Prostate gland (tissue), 2 donors: ENCODE measurements around the gene RPL22L1. TPM values are rescaled to one million over a fixed set of nuclear protein-coding genes. Genes with fewer than 3 reads are reported as not detected.
A peak's percentile ranks its signal among the peaks of the same experiment; 100 is the strongest.

Experiments
- DNase-seq: peaks from one replicate; pipeline ENCODE4 v3.0.0-alpha.2; 2019; ENCODE audit warnings: low spot score
- H3K27ac ChIP-seq, 2 donors: fragments of 200-600 bp; sonication (generic); 2 replicates each; pipeline ENCODE4 v1.5.1; 2017 to 2019
- H3K27me3 ChIP-seq: fragments of 200-600 bp; sonication (generic); replicated peaks from 2 replicates; pipeline ENCODE4 v1.5.1; 2019; ENCODE audit not compliant: insufficient read depth
- H3K36me3 ChIP-seq, 2 donors: fragments of 200-600 bp; sonication (generic); 1 replicate in 1 of 2; 2 replicates in 1 of 2; pipeline versions ENCODE4 v1.5.1 to v1.8.1; 2017 to 2019
- H3K4me1 ChIP-seq: fragments of 200-600 bp; sonication (generic); replicated peaks from 2 replicates; pipeline ENCODE4 v1.5.1; 2019
- H3K4me3 ChIP-seq, 2 donors: fragments of 200-600 bp; sonication (generic); 2 replicates each; pipeline ENCODE4 v1.5.1; 2017 to 2019
- H3K9me3 ChIP-seq: fragments of 200-600 bp; sonication (generic); 2 replicates; pipeline ENCODE4 v1.5.1; 2017
- CTCF ChIP-seq, 4 experiments: fragments of 200-600 bp in 2 of 4; fragments of 450-650 bp in 2 of 4; sonication (generic) in 2 of 4; IDR thresholded peaks; 1 replicate in 3 of 4; 2 replicates in 1 of 4; pipeline ENCODE4 v1.5.1; 2016 to 2019; ENCODE audit warnings: antibody characterized with exemption in 4 of 4, mild to moderate bottlenecking in 2 of 4, moderate library complexity in 2 of 4
- POLR2A ChIP-seq: fragments of 450-650 bp; IDR thresholded peaks from one replicate; pipeline ENCODE4 v1.6.1; 2016; ENCODE audit warnings: antibody characterized with exemption, mild to moderate bottlenecking
- POLR2AphosphoS5 ChIP-seq: sonication (generic); formaldehyde crosslinking; IDR thresholded peaks from one replicate; pipeline ENCODE4 v1.6.1; 2017; ENCODE audit warnings: antibody characterized with exemption
- WGBS: methylation state at CpG from one replicate; pipeline ENCODE4 v1.1.5; 2018; 5-methylcytosine and 5-hydroxymethylcytosine counted together
- intact Hi-C: fragments of 100-400 bp; cut with DNase I; formaldehyde crosslinking; loops from one replicate; pipeline ENCODE4 v1.14.2; 2022
- total RNA-seq, 2 donors: library from RNA; depleted of rRNA; stranded (reverse); fragments of >200 nt; gene quantifications; one replicate each; pipeline ENCODE4 v1.1.0, GENCODE V29; 2016

The RPL22L1 gene
- total RNA-seq, 2 donors from 2014 or later, result 17.8 to 60.8 TPM

- Histone ChIP-seq H3K27ac (no peak overlapping the region), H3K27me3 (no peaks in the 10 kb centered on the region), H3K4me3 (no peak overlapping the region), H3K9me3 (no peaks in the 10 kb centered on the region), H3K4me1 (no peaks in the 10 kb centered on the region), H3K36me3 (no peaks in the 10 kb centered on the region)
- intact Hi-C loops, result loop anchor here (10.0 kb wide), 1 partner anchor 502 kb away; no protein-coding TSS in a partner anchor
- TF ChIP-seq POLR2A (no peak), POLR2AphosphoS5 (no peak), CTCF (IDR thresholded peaks at IDR 0.05) (no peak)
- no peak for DNase-seq
- WGBS, result 88% methylated on average over 2 of the region's 2 CpGs
These were observed 53.7 kb downstream of the RPL22L1 start for GRCh38 chr3:170816341-170816740.

DNA sequence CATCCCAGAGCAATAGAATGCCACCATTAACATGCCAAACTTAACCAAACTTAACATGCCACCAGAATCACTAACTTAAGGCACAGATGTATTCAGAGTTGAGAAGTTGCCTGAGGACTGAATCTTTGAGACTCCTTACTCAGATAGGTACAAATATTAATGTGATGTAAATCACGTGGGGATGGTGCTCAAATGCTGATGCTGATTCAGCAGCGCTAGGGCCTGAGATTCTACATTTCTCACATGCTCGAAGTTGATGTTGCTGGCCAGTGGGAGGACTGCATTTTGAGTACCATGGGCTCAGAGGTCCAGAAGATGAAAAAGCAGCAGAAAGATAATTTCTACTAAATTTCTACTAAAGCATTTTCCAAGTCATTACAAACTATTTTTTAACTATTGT lies 54.1 kb downstream of the RPL22L1 start:
- WGBS, result 83% methylated on average over 3 of the region's 3 CpGs
- Histone ChIP-seq H3K27ac (no peak overlapping the region), H3K9me3 (no peaks in the 10 kb centered on the region), H3K27me3 (no peaks in the 10 kb centered on the region), H3K4me3 (no peak overlapping the region), H3K4me1 (no peaks in the 10 kb centered on the region), H3K36me3 (no peaks in the 10 kb centered on the region)
- DNase-seq, result no peak
- intact Hi-C loops, result loop anchor here (10.0 kb wide), 1 partner anchor 501 kb away; no protein-coding TSS in a partner anchor
- TF ChIP-seq CTCF (IDR thresholded peaks at IDR 0.05) (no peak), POLR2AphosphoS5 (no peak), POLR2A (no peak)

GRCh38 chr3:170815340-170815739 lies 54.7 kb downstream of the RPL22L1 start:
- H3K36me3 ChIP-seq, result no peaks in the 10 kb centered on the region
- no peaks in the 10 kb centered on the region for H3K9me3 ChIP-seq
- peak; percentile 47 for DNase-seq
- WGBS, result 39% methylated on average over 8 of the region's 8 CpGs
- TF ChIP-seq POLR2AphosphoS5, result peak; percentile 52
- no peak for TF ChIP-seq POLR2A
- no peak for TF ChIP-seq CTCF (IDR thresholded peaks at IDR 0.05)
- intact Hi-C loops, result loop anchor here (10.0 kb wide), 1 partner anchor 501 kb away; no protein-coding TSS in a partner anchor
- H3K4me3 ChIP-seq, result no peak overlapping the region
- H3K27ac ChIP-seq, result no peak overlapping the region
- no peaks in the 10 kb centered on the region for H3K27me3 ChIP-seq
- no peaks in the 10 kb centered on the region for H3K4me1 ChIP-seq

Other genes starting within 250 kb of the RPL22L1 start
- gene EIF5A2, start 38.4 kb upstream of the RPL22L1 start, total RNA-seq, result 1 to 10 TPM; 1.3 to 3.1 TPM
- gene SLC2A2, start 156.5 kb upstream of the RPL22L1 start, total RNA-seq, result not detected